IMR-90 (cell line): Measurements from ENCODE around the gene NOXO1.

Source experiments
- CEBPB ChIP-seq: IDR thresholded peaks from 2 replicates; pipeline ENCODE4 v1.6.1; 2012; ENCODE audit warnings: low read depth, low read length, improper control_type of control experiment
- CHD1 ChIP-seq: IDR thresholded peaks from 2 replicates; pipeline ENCODE4 v1.6.1; 2012; ENCODE audit warnings: low read depth, low read length, improper control_type of control experiment
- CTCF ChIP-seq: conservative IDR thresholded peaks from 2 replicates; pipeline ENCODE4 v1.5.1; 2012; ENCODE audit warnings: mild to moderate bottlenecking, low read depth, low read length, improper control_type of control experiment
- FOS ChIP-seq: fragments of 150-350 bp; IDR thresholded peaks from 2 replicates; pipeline ENCODE4 v1.6.1; 2016; ENCODE audit warnings: low read depth, low read length
- MXI1 ChIP-seq: IDR thresholded peaks from 2 replicates; pipeline ENCODE4 v1.6.1; 2012; ENCODE audit warnings: low read depth, mild to moderate bottlenecking, low read length, moderate library complexity, borderline replicate concordance
- NFE2L2 ChIP-seq: fragments of 150-350 bp; IDR thresholded peaks from 2 replicates; pipeline ENCODE4 v1.6.1; 2016; ENCODE audit warnings: low read depth, mild to moderate bottlenecking, low read length
- POLR2A ChIP-seq: IDR thresholded peaks from 2 replicates; pipeline ENCODE4 v1.6.1; 2012; ENCODE audit warnings: mild to moderate bottlenecking, low read depth, low read length
- RCOR1 ChIP-seq: IDR thresholded peaks from 2 replicates; pipeline ENCODE4 v1.6.1; 2012; ENCODE audit warnings: mild to moderate bottlenecking, low read length, improper control_type of control experiment; ENCODE audit not compliant: insufficient replicate concordance
- USF2 ChIP-seq: fragments of 150-350 bp; IDR thresholded peaks from 2 replicates; pipeline ENCODE4 v1.6.1; 2017; ENCODE audit warnings: mild to moderate bottlenecking, antibody characterized with exemption, low read length, low read depth

GRCh38 chr16:1940273-1941161 lies 40.8 kb downstream of the NOXO1 start:
- no peak for TF ChIP-seq POLR2A
- no peak for TF ChIP-seq CTCF
- TF ChIP-seq CHD1, result no peak
- TF ChIP-seq USF2, result no peak
- no peak for TF ChIP-seq MXI1
- TF ChIP-seq CEBPB, result no peak
- TF ChIP-seq FOS, result no peak
- no peak for TF ChIP-seq NFE2L2
- no peak for TF ChIP-seq RCOR1
